Cardiac fibroblast (primary cell): ENCODE data around the gene MRPL58.
A peak's percentile ranks its signal among the peaks of the same experiment; 100 is the strongest.
"Not testable (repeated sequence)": the region's sequence is repeated elsewhere in the genome, so short reads cannot be mapped to it uniquely, and the experiment has no call there.

Experiments used
- DNase-seq, 2 donors: peaks; one replicate each; pipeline versions ENCODE4 v3.0.0 to v3.0.0-alpha.2; 2010; ENCODE audit warnings: low read depth in 2 of 2
- H3K4me3 ChIP-seq, 2 donors: replicated peaks in 1 of 2; 1 replicate in 1 of 2; 2 replicates in 1 of 2; pipeline ENCODE4 v1.5.1; 2011; ENCODE audit warnings: low read depth in 2 of 2, low read length in 2 of 2, mild to moderate bottlenecking in 2 of 2, moderate library complexity in 1 of 2
- CTCF ChIP-seq: IDR thresholded peaks from one replicate; pipeline ENCODE4 v1.5.1; 2011; ENCODE audit warnings: low read depth, mild to moderate bottlenecking, low read length, inconsistent platforms

MRPL58 gene

DNA sequence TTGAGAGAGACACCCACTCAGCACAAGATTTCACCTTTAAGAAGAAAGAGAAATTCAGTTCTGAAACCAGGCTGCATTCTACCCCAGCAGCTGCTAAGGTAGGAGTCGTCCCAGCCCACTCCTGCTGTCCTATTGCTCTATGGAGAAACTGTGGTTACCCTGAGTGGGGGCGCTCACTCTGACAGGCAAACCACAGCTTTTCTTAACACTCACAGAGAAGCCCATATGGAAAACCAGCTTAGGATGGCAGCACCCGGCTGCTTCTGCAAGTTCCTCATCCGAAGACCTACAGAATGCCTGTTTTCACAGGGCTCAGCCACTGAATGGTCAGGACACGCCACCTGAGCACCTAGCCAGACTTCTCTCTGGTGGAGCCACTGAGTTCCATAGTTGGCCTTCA is 26.8 kb downstream of the MRPL58 start:
- TF ChIP-seq CTCF = no peak
- no peak overlapping the region for H3K4me3 ChIP-seq
- DNase-seq = no peak

- no peak for DNase-seq
- TF ChIP-seq CTCF = no peak
- H3K4me3 ChIP-seq = no peak overlapping the region
These were observed 29.3 kb downstream of the MRPL58 start for GRCh38 chr17:75041656-75042280.

DNA sequence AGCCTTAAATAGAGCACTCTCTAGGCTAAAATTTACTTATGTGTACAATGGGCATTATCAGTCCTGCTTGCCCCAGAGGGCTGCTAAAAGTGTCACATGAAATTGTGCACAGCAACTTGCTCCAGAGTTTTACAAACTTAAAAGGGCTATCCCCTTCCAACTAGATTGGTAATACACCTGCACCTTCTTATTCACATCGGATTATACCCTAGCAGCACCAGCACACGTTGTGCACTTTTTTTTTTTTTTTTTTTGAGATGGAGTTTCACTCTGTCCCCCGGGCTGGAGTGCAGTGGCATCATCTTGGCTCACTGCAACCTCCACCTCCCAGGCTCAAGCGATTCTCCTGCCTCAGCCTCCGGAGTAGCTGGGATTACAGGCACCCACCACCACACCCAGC is 31.3 kb downstream of the MRPL58 start:
- DNase-seq, H3K4me3 ChIP-seq: not testable (repeated sequence)

DNA sequence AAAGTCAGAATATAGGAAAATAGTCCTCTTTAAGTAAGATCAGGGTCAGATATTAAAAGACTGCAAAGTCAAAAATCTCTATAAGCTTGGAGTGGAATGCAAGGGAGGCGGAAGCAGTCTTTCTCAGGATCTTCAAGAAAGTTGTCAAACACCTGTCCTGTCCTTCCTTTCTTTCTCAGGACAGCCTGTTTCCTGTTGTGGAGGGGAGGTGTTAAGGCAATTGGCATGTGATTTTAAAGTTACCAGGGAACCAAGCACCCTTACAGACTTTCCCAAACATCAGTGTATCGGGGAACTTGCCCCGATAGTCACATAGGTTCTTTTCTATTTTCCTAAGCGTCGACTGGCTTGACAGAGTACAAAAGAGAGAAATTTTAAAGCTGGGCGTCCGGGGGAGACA is 32.2 kb downstream of the MRPL58 start:
- no peak overlapping the region for H3K4me3 ChIP-seq
- TF ChIP-seq CTCF = no peak
- DNase-seq = no peak

GRCh38 chr17:75045946-75046406 is 33.5 kb downstream of the MRPL58 start:
- not testable (repeated sequence) for DNase-seq
- peak overlapping the region; percentile 96 to 100 for H3K4me3 ChIP-seq

DNA sequence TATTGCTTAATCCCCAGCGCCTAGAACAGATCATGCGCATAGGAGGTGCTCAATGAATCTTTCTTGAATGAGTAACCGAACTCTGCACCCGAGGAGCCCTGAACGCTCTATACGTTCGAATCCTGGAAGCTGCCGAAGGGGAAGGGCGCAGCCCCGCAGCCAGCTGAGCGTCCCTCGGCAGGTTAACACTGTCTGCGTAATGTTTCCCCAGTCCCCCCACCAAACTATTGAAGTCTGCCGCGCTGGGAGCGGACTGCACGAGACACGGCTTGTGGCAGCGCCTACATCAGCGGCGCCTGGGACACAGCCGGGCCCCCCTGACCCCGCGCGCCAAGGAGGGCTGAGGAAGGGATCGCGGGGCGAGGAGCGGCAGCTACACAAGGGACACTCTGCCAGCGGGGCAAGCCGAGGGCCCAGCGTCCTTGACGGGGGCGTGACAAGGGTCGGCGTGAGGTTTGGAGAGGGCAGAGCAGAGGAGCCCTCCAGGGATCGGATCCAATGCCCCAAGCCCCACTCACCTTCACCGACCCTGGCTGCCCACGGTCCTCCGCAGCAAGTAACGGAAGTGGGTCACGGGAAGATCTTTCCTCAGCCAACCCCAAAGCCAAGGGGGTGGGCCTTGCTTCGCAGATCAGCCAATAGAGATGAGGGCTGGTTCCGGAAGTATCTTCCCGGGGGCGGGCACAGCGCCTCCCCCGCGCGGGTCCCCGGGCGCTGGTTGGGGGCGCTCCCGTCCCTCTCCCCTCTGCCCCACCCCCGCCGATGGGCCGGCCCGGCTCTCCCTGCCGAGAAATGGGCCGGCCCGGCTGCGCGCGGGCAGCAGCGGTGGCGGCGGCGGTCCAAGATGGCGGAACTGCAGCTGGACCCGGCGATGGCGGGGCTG is 34.2 kb downstream of the MRPL58 start, which contains the start of the genes ATP5PD and KCTD2:
Gene ATP5PD, minus strand, starts transcription at position 563 of the 883 bp plus-strand sequence. CDS start 4,319 bp downstream, outside the sequence.
Gene KCTD2, plus strand, starts transcription at position 819 of the 883 bp plus-strand sequence. Its CDS starts 26 bp downstream, at position 845.
- DNase-seq = peak; percentile 97 to 98
- H3K4me3 ChIP-seq = peak within 1 kb of the TSS; percentile 98 to 100
- no peak for TF ChIP-seq CTCF

DNA sequence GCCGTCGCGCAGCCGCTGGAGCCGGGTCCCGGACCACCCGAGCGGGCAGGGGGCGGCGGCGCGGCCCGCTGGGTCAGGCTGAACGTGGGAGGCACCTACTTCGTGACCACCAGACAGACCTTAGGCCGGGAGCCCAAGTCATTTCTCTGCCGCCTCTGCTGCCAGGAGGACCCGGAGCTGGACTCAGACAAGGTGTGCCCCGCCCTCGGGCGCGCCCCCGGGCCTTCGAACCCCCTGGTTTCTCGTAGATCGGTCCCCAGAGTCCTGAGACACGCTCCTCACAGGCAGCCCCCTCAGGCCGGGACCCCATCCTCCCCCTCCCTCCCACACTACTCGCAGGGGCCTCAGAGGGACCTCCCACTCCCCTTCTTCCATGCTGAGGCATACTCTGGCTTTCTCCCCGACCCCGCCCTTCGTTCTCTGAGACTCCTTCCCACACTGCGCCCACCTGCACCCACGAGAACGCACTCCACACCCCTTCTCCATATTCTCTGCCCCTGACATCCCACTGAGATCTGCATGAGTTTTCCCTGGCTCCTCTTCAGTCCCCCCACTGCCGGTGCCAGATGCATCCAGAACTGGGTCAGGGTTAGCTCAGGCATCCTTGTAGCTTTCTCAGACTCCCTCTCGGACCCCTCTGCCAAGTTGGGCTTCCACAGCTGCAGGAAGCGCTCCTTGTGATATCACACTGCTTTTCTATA is 35.1 kb downstream of the MRPL58 start:
- peak in 1 of 2 donors; percentile 16 for DNase-seq
- peak overlapping the region; percentile 98 to 100 for H3K4me3 ChIP-seq
- no peak for TF ChIP-seq CTCF
